H9 (cell line): ENCODE results near the gene SHC4. TPM values are rescaled to one million over a fixed set of nuclear protein-coding genes. Genes with fewer than 3 reads are reported as not detected.

Experiments used
- DNase-seq: peaks from one replicate; pipeline ENCODE4 v3.0.0-alpha.2; 2017
- H2AFZ ChIP-seq: one replicate; pipeline ENCODE4 v1.6.1; 2013; ENCODE audit warnings: mild to moderate bottlenecking, low read length, control low read depth, moderate library complexity
- H2AK5ac ChIP-seq: 2 replicates; pipeline ENCODE4 v1.6.1; 2013; ENCODE audit warnings: low read length, control low read depth, mixed read lengths; ENCODE audit not compliant: insufficient read length
- H2BK120ac ChIP-seq: one replicate; pipeline ENCODE4 v1.6.1; 2013; ENCODE audit warnings: low read depth, mild to moderate bottlenecking, low read length, control low read depth, inconsistent platforms; ENCODE audit not compliant: poor library complexity, severe bottlenecking
- H2BK12ac ChIP-seq: 2 replicates; pipeline ENCODE4 v1.6.1; 2013; ENCODE audit warnings: low read length, control low read depth, mixed read lengths, low read depth; ENCODE audit not compliant: insufficient read length
- H2BK15ac ChIP-seq: 2 replicates; pipeline ENCODE4 v1.6.1; 2013; ENCODE audit warnings: low read depth, low read length, control low read depth
- H2BK20ac ChIP-seq: one replicate; pipeline ENCODE4 v1.6.1; 2013; ENCODE audit warnings: low read depth, mild to moderate bottlenecking, low read length, control low read depth, inconsistent platforms; ENCODE audit not compliant: poor library complexity, severe bottlenecking
- H2BK5ac ChIP-seq: 2 replicates; pipeline ENCODE4 v1.6.1; 2013; ENCODE audit warnings: low read length, control low read depth, mixed read lengths; ENCODE audit not compliant: insufficient read length
- H3K14ac ChIP-seq: 2 replicates; pipeline ENCODE4 v1.6.1; 2013; ENCODE audit warnings: low read length, control low read depth; ENCODE audit not compliant: insufficient read depth
- H3K18ac ChIP-seq: 2 replicates; pipeline ENCODE4 v1.6.1; 2013; ENCODE audit warnings: low read depth, mild to moderate bottlenecking, mixed read lengths, low read length, control low read depth; ENCODE audit not compliant: insufficient read length
- H3K23ac ChIP-seq: 2 replicates; pipeline ENCODE4 v1.6.1; 2013; ENCODE audit warnings: low read length, control low read depth, mixed read lengths, low read depth; ENCODE audit not compliant: insufficient read length
- H3K23me2 ChIP-seq: 2 replicates; pipeline ENCODE4 v1.6.1; 2013; ENCODE audit warnings: low read depth, mild to moderate bottlenecking, mixed read lengths, low read length, control low read depth; ENCODE audit not compliant: insufficient read length, poor library complexity, severe bottlenecking
- H3K27ac ChIP-seq: 2 replicates; pipeline ENCODE4 v1.5.1; 2013; ENCODE audit warnings: low read length, control low read depth, mixed read lengths, low read depth; ENCODE audit not compliant: insufficient read length
- H3K27me3 ChIP-seq: 2 replicates; pipeline ENCODE4 v1.6.1; 2013; ENCODE audit warnings: low read length, control low read depth, inconsistent platforms; ENCODE audit not compliant: insufficient read depth
- H3K4ac ChIP-seq: 2 replicates; pipeline ENCODE4 v1.6.1; 2013; ENCODE audit warnings: low read depth, mild to moderate bottlenecking, control low read depth, inconsistent platforms, low read length, moderate library complexity
- H3K4me1 ChIP-seq: 2 replicates; pipeline ENCODE4 v1.6.1; 2013; ENCODE audit warnings: low read length, control low read depth, inconsistent platforms; ENCODE audit not compliant: insufficient read depth
- H3K4me2 ChIP-seq: 2 replicates; pipeline ENCODE4 v1.6.1; 2013; ENCODE audit warnings: low read length, control low read depth, mixed read lengths; ENCODE audit not compliant: insufficient read length, insufficient read depth
- H3K56ac ChIP-seq: 2 replicates; pipeline ENCODE4 v1.6.1; 2013; ENCODE audit warnings: low read depth, mild to moderate bottlenecking, mixed read lengths, low read length, control low read depth; ENCODE audit not compliant: insufficient read length
- H3K79me1 ChIP-seq: 2 replicates; pipeline ENCODE4 v1.6.1; 2013; ENCODE audit warnings: low read depth, mild to moderate bottlenecking, moderate library complexity, low read length, control low read depth, inconsistent platforms; ENCODE audit not compliant: insufficient read depth, poor library complexity, severe bottlenecking
- H3K79me2 ChIP-seq: 2 replicates; pipeline ENCODE4 v1.6.1; 2013; ENCODE audit warnings: low read length, control low read depth, inconsistent platforms; ENCODE audit not compliant: insufficient read depth
- H3K9ac ChIP-seq: 2 replicates; pipeline ENCODE4 v1.6.1; 2013; ENCODE audit warnings: low read length, control low read depth, mixed read lengths; ENCODE audit not compliant: insufficient read length; ENCODE audit errors: extremely low read depth
- H3K9me3 ChIP-seq: one replicate; pipeline ENCODE4 v1.6.1; 2013; ENCODE audit warnings: low read depth, low read length, inconsistent platforms; ENCODE audit not compliant: control insufficient read depth
- H3T11ph ChIP-seq: one replicate; pipeline ENCODE4 v1.6.1; 2013; ENCODE audit warnings: mild to moderate bottlenecking, low read length, control low read depth, inconsistent platforms
- H4K20me1 ChIP-seq: one replicate; pipeline ENCODE4 v1.6.1; 2013; ENCODE audit not compliant: control insufficient read depth, insufficient read length, insufficient read depth
- H4K5ac ChIP-seq: 2 replicates; pipeline ENCODE4 v1.6.1; 2013; ENCODE audit warnings: low read depth, mild to moderate bottlenecking, mixed read lengths, low read length, control low read depth; ENCODE audit not compliant: insufficient read length
- H4K8ac ChIP-seq: replicated peaks from 2 replicates; pipeline ENCODE4 v1.6.1; 2013; ENCODE audit warnings: low read length, control low read depth, mixed read lengths, low read depth; ENCODE audit not compliant: insufficient read length
- H4K91ac ChIP-seq: 2 replicates; pipeline ENCODE4 v1.6.1; 2013; ENCODE audit warnings: low read depth, mild to moderate bottlenecking, moderate library complexity, mixed read lengths, low read length, control low read depth; ENCODE audit not compliant: insufficient read length
- H3K27ac Mint-ChIP-seq, 3 experiments: 2 replicates in 2 of 3; 3 replicates in 1 of 3; pipeline ENCODE4 v1.8.0; 2020 to 2021; ENCODE audit warnings: mixed read lengths in 3 of 3, mild to moderate bottlenecking in 1 of 3, moderate library complexity in 1 of 3
- H3K27me3 Mint-ChIP-seq: 2 replicates; pipeline ENCODE4 v1.8.0; 2021; ENCODE audit warnings: low read depth, mild to moderate bottlenecking, moderate library complexity, mixed read lengths
- H3K36me3 Mint-ChIP-seq, 3 experiments: 2 replicates in 2 of 3; 3 replicates in 1 of 3; pipeline ENCODE4 v1.8.0; 2020 to 2021; ENCODE audit warnings: low read depth in 3 of 3, mixed read lengths in 3 of 3; ENCODE audit not compliant: insufficient read depth in 1 of 3
- H3K4me1 Mint-ChIP-seq, 2 experiments: 2 replicates each; pipeline ENCODE4 v1.8.0; 2020; ENCODE audit warnings: mixed read lengths in 2 of 2
- H3K4me3 Mint-ChIP-seq, 2 experiments: 2 replicates in 1 of 2; 3 replicates in 1 of 2; pipeline ENCODE4 v1.8.0; 2020 to 2021; ENCODE audit warnings: mild to moderate bottlenecking in 2 of 2, mixed read lengths in 2 of 2, moderate library complexity in 1 of 2
- H3K9me3 Mint-ChIP-seq, 2 experiments: 2 replicates in 1 of 2; 3 replicates in 1 of 2; pipeline ENCODE4 v1.8.0; 2020; ENCODE audit warnings: mild to moderate bottlenecking in 2 of 2, mixed read lengths in 2 of 2, moderate library complexity in 1 of 2
- CTCF ChIP-seq: fragments of 200-600 bp; sonication (generic); conservative IDR thresholded peaks from 3 replicates; pipeline ENCODE4 v1.8.0; 2021; ENCODE audit warnings: antibody characterized with exemption, mild to moderate bottlenecking
- WGBS: extraction: QIAGEN DNeasy Blood & Tissue Kit; methylation state at CpG from one replicate; pipeline ENCODE4 v1.1.7; 2013; ENCODE audit warnings: missing lambda C conversion rate, low lambda C conversion rate, mixed read lengths; ENCODE audit not compliant: insufficient read length; ENCODE audit errors: extremely low coverage; 5-methylcytosine and 5-hydroxymethylcytosine counted together
- total RNA-seq: library from RNA; stranded (reverse); gene quantifications from 2 replicates; pipeline ENCODE4 v1.2.1, GENCODE V29; 2021

The SHC4 gene
- total RNA-seq, 1 experiment from 2014 or later: 0.26 TPM

DNA sequence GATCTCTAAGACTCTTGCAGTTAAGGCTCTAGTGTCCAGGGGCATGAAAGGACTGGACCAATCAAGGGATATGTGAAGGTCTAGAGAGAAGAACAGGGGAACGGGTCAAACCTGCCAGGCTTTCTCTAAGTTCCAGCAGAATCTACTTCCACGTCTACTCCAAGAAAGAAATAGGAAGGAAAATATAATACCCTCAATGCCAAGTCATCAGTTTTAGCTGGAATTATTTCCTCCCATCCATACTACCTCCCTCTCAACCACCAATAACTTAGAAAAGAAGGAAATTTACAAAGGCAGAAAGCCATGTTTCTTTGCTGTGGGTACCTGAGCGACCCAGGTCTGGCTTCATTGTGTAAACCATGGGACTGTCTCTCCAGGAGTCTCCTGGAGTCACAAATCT, 7.8 kb downstream of the SHC4 start:
- H3K36me3 Mint-ChIP-seq: no peaks in the 10 kb centered on the region
- H3K4ac ChIP-seq: no peak overlapping the region
- no peak overlapping the region for H2BK120ac ChIP-seq
- WGBS: no CpG with 5 or more reads among the region's 3 CpGs
- H3K4me1 Mint-ChIP-seq: peaks cover 10 to 14% of the 10 kb centered on the region in 2 experiments
- H3K9me3 ChIP-seq: no peaks in the 10 kb centered on the region
- no peak for DNase-seq
- H3K27me3 ChIP-seq: no peaks in the 10 kb centered on the region
- no peaks in the 10 kb centered on the region for H4K20me1 ChIP-seq
- no peak overlapping the region for H3K56ac ChIP-seq
- no peaks in the 10 kb centered on the region for H3K79me1 ChIP-seq
- no peak overlapping the region for H3K23ac ChIP-seq
- no peak overlapping the region for H3K14ac ChIP-seq
- H2BK15ac ChIP-seq: no peak overlapping the region
- no peak overlapping the region for H3K27ac ChIP-seq
- no peak overlapping the region for H4K91ac ChIP-seq
- H2BK5ac ChIP-seq: no peak overlapping the region
- no peak overlapping the region for H3K4me3 Mint-ChIP-seq
- TF ChIP-seq CTCF: no peak
- no peaks in the 10 kb centered on the region for H3K9me3 Mint-ChIP-seq
- no peak overlapping the region for H3K9ac ChIP-seq
- no peaks in the 10 kb centered on the region for H3K23me2 ChIP-seq
- H2BK20ac ChIP-seq: no peak overlapping the region
- H3K4me2 ChIP-seq: no peak overlapping the region
- no peak overlapping the region for H2AK5ac ChIP-seq
- H3K18ac ChIP-seq: no peak overlapping the region
- no peak overlapping the region for H2AFZ ChIP-seq
- H3K27ac Mint-ChIP-seq: no peak overlapping the region
- no peak overlapping the region for H2BK12ac ChIP-seq
- no peak overlapping the region for H3T11ph ChIP-seq
- peaks cover 12% of the 10 kb centered on the region for H3K27me3 Mint-ChIP-seq
- H4K8ac ChIP-seq: no peak overlapping the region
- peaks cover 3% of the 10 kb centered on the region; the same call in 1 of the 2 replicates for H3K4me1 ChIP-seq
- H3K79me2 ChIP-seq: no peaks in the 10 kb centered on the region
- H4K5ac ChIP-seq: no peak overlapping the region
